Neural progenitor cell (in vitro differentiated cells): Measurements from ENCODE around the gene PPARA. TPM values are rescaled to one million over a fixed set of nuclear protein-coding genes. Genes with fewer than 3 reads are reported as not detected.

Experiments used
- DNase-seq: peaks from one replicate; pipeline ENCODE4 v3.0.0-alpha.2; 2016; ENCODE audit warnings: low spot score
- H2AFZ ChIP-seq: fragments of 200-600 bp; sonication (generic); replicated peaks from 2 replicates; pipeline ENCODE4 v1.6.1; 2016; ENCODE audit warnings: antibody characterized with exemption
- H3F3A ChIP-seq: fragments of 200-600 bp; sonication (generic); 2 replicates; pipeline ENCODE4 v1.6.1; 2016; ENCODE audit warnings: antibody characterized with exemption, low read depth
- H3K27ac ChIP-seq: fragments of 200-600 bp; sonication (generic); 2 replicates; pipeline ENCODE4 v1.5.1; 2016; ENCODE audit warnings: mild to moderate bottlenecking
- H3K27me3 ChIP-seq: fragments of 200-600 bp; sonication (generic); 2 replicates; pipeline ENCODE4 v1.6.1; 2016; ENCODE audit warnings: mild to moderate bottlenecking, moderate library complexity
- H3K36me3 ChIP-seq: fragments of 200-600 bp; sonication (generic); 2 replicates; pipeline ENCODE4 v1.5.1; 2016
- H3K4me1 ChIP-seq: fragments of 200-600 bp; sonication (generic); 2 replicates; pipeline ENCODE4 v1.6.1; 2016; ENCODE audit warnings: mixed run types
- H3K4me2 ChIP-seq: fragments of 200-600 bp; sonication (generic); 2 replicates; pipeline ENCODE4 v1.6.1; 2016
- H3K4me3 ChIP-seq: fragments of 200-600 bp; sonication (generic); 2 replicates; pipeline ENCODE4 v1.5.1; 2016
- H3K79me2 ChIP-seq: fragments of 200-600 bp; sonication (generic); 2 replicates; pipeline ENCODE4 v1.6.1; 2016; ENCODE audit warnings: low read depth
- H3K9ac ChIP-seq: fragments of 200-600 bp; sonication (generic); 2 replicates; pipeline ENCODE4 v1.6.1; 2016
- H3K9me3 ChIP-seq: fragments of 200-600 bp; sonication (generic); 2 replicates; pipeline ENCODE4 v1.5.1; 2016; ENCODE audit warnings: low read depth
- H4K20me1 ChIP-seq: fragments of 200-600 bp; sonication (generic); 2 replicates; pipeline ENCODE4 v1.6.1; 2016; ENCODE audit warnings: low read depth
- H3K27ac Mint-ChIP-seq: 3 replicates; pipeline ENCODE4 v1.8.0; 2021; ENCODE audit warnings: mixed read lengths
- H3K27me3 Mint-ChIP-seq: 2 replicates; pipeline ENCODE4 v1.8.0; 2022; ENCODE audit warnings: low read depth, mild to moderate bottlenecking, inconsistent platforms, moderate library complexity, mixed read lengths; ENCODE audit not compliant: insufficient read depth
- H3K36me3 Mint-ChIP-seq: 3 replicates; pipeline ENCODE4 v1.8.0; 2021; ENCODE audit warnings: mixed read lengths
- H3K4me1 Mint-ChIP-seq: 3 replicates; pipeline ENCODE4 v1.8.0; 2021; ENCODE audit warnings: mixed read lengths
- H3K4me3 Mint-ChIP-seq: 3 replicates; pipeline ENCODE4 v1.8.0; 2021; ENCODE audit warnings: mild to moderate bottlenecking, moderate library complexity, mixed read lengths
- H3K9me3 Mint-ChIP-seq: 3 replicates; pipeline ENCODE4 v1.8.0; 2020; ENCODE audit warnings: mixed read lengths
- EZH2 ChIP-seq: fragments of 200-600 bp; sonication (generic); IDR thresholded peaks from 2 replicates; pipeline ENCODE4 v1.6.1; 2017; ENCODE audit warnings: antibody characterized with exemption, mild to moderate bottlenecking, moderate library complexity
- EZH2phosphoT487 ChIP-seq: fragments of 200-600 bp; sonication (generic); IDR thresholded peaks from 2 replicates; pipeline ENCODE4 v1.6.1; 2017; ENCODE audit warnings: antibody characterized with exemption
- total RNA-seq: library from RNA; depleted of rRNA; stranded (reverse); fragments of >200 nt; gene quantifications from 2 replicates; pipeline ENCODE4 v1.2.3, GENCODE V29; 2015; ENCODE audit warnings: low replicate concordance
- TF ChIP-seq, protein P1 (sequence below): fragments of 200-600 bp; sonication (generic); IDR thresholded peaks from 2 replicates; pipeline ENCODE4 v1.5.1; 2017; ENCODE audit warnings: antibody characterized with exemption, mild to moderate bottlenecking

PPARA gene
- total RNA-seq, 1 donor from 2014 or later, result 5.2 TPM

DNA sequence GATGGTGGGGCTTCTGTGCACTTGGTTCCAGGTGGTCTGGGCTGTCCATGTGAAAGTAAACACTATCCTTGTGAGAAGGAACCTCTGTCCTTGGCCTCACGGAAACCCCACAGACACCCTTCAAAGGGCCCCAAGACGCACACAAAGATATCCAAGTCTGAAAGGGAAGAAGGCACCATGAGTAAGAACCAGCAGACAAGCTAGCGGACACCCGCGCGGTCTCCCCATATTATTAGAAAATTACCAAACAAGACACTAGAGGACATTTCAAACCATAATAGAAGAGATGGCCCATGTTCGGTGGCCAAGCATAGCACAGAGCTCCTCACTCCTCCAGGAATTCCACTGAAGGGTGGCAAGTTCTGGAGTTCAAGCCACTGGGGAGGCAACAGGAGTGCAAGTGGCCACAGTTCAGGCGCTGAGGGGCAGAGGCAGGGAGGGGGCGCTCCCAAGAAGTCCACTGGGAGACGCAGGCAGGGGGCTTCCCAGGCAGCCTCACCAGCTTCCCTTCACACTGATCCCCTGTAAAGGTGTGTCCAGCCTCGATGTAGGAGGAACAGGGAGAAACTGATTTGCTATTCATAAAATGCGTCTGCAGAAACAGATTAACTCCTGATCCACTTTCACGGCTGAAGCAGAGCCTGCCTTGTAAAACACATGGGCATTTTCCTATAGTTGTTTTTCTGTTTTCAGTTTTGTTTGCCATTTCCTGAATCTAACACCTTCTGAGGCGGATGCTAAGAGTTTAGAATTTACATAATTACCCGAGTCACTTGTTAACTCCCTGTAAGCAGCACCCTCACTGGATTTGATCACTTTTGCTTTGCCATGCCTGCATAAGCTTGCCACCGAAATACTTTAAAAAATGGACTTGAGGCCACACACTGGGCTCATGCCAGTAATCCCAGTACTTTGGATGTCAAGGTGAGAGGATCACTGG, 9.1 kb upstream of the PPARA start:
- Mint-ChIP-seq H3K27me3 (peaks cover 22% of the 10 kb centered on the region), H3K4me1 (peaks cover 26% of the 10 kb centered on the region), H3K36me3 (no peaks in the 10 kb centered on the region), H3K9me3 (peaks cover 2% of the 10 kb centered on the region), H3K4me3 (no peak overlapping the region), H3K27ac (peak overlapping the region; percentile 3)
- Histone ChIP-seq H3K79me2 (no peaks in the 10 kb centered on the region), H3K4me2 (no peak overlapping the region), H3K9ac (no peak overlapping the region), H3K9me3 (no peaks in the 10 kb centered on the region), H3F3A (no peaks in the 10 kb centered on the region), H3K4me1 (no peaks in the 10 kb centered on the region), H3K27ac (no peak overlapping the region), H3K27me3 (peaks cover 6% of the 10 kb centered on the region), H3K4me3 (no peak overlapping the region), H2AFZ (no peak overlapping the region), H3K36me3 (no peaks in the 10 kb centered on the region), H4K20me1 (no peaks in the 10 kb centered on the region)
- TF ChIP-seq EZH2phosphoT487 (no peak), EZH2 (no peak)
- TF ChIP-seq, protein P1, sequence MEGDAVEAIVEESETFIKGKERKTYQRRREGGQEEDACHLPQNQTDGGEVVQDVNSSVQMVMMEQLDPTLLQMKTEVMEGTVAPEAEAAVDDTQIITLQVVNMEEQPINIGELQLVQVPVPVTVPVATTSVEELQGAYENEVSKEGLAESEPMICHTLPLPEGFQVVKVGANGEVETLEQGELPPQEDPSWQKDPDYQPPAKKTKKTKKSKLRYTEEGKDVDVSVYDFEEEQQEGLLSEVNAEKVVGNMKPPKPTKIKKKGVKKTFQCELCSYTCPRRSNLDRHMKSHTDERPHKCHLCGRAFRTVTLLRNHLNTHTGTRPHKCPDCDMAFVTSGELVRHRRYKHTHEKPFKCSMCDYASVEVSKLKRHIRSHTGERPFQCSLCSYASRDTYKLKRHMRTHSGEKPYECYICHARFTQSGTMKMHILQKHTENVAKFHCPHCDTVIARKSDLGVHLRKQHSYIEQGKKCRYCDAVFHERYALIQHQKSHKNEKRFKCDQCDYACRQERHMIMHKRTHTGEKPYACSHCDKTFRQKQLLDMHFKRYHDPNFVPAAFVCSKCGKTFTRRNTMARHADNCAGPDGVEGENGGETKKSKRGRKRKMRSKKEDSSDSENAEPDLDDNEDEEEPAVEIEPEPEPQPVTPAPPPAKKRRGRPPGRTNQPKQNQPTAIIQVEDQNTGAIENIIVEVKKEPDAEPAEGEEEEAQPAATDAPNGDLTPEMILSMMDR, result no peak
- no peak for DNase-seq

DNA sequence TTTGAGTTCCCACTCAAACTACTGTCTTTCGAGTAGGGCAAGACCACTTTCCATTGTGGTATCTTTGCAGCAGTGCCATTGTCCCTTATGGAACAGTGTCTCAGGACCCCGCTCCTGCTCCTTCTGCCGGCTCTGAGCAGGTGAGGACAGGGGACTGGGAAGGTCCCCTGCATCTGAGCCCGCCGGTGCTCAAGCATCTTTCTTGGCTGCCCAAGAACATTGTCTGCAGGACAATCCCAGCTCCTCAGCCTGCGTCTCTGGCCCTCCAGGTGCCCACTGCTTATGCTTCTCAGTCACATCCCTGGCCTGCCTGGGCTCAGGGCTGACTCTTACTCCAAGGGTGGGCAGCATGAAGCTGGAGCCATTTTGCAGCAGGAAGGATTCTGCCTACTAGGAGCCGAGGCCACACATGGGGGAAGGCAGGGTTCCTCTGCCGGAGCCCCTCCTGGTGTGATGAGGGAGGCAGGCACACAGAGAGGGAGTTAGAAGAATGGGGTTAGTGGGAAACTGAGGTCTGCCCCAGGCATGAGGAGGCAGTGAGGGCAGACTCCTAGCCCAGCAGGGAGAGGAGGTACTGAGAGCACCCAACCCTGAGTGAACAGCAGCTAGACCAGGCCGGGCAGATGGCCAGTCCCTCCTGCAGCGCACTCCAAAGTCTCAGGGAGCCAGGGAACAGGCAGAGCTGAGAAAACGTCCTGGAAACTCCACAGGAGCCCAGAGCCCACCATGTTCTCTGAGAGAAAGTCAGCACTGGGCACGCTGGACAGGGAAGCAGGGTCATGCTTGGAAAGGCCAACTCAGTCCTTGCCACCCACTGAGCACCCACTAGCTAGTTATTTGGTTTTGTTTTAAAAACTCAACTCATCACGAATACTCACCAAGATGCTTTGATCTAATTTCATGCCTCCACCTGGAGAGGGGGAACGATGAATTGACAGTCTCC, 7.5 kb upstream of the PPARA start:
- H3K4me3 Mint-ChIP-seq, result no peak overlapping the region
- Histone ChIP-seq H4K20me1 (no peaks in the 10 kb centered on the region), H3K27ac (no peak overlapping the region), H3F3A (peaks cover 1% of the 10 kb centered on the region), H3K9me3 (no peaks in the 10 kb centered on the region), H3K4me2 (no peak overlapping the region), H2AFZ (no peak overlapping the region), H3K27me3 (peaks cover 22% of the 10 kb centered on the region), H3K79me2 (no peaks in the 10 kb centered on the region), H3K9ac (no peak overlapping the region), H3K36me3 (no peaks in the 10 kb centered on the region), H3K4me1 (no peaks in the 10 kb centered on the region), H3K4me3 (no peak overlapping the region)
- peaks cover 34% of the 10 kb centered on the region for H3K27me3 Mint-ChIP-seq
- peaks cover 19% of the 10 kb centered on the region for H3K4me1 Mint-ChIP-seq
- no peak overlapping the region for H3K27ac Mint-ChIP-seq
- no peak for TF ChIP-seq EZH2phosphoT487
- no peaks in the 10 kb centered on the region for H3K36me3 Mint-ChIP-seq
- DNase-seq, result no peak
- H3K9me3 Mint-ChIP-seq, result peaks cover 2% of the 10 kb centered on the region

GRCh38 chr22:46143491-46144147, 6.7 kb upstream of the PPARA start:
- peaks cover 2% of the 10 kb centered on the region for H3K9me3 Mint-ChIP-seq
- Histone ChIP-seq H3K9ac (no peak overlapping the region), H3K79me2 (no peaks in the 10 kb centered on the region), H3F3A (peaks cover 9% of the 10 kb centered on the region), H3K4me2 (no peak overlapping the region), H3K36me3 (no peaks in the 10 kb centered on the region), H3K27me3 (peaks cover 30% of the 10 kb centered on the region), H3K27ac (no peak overlapping the region), H2AFZ (no peak overlapping the region), H3K4me1 (no peaks in the 10 kb centered on the region), H3K9me3 (no peaks in the 10 kb centered on the region), H3K4me3 (no peak overlapping the region), H4K20me1 (peaks cover 2% of the 10 kb centered on the region)
- no peak overlapping the region for H3K27ac Mint-ChIP-seq
- TF ChIP-seq, protein P1, result no peak
- TF ChIP-seq EZH2, result no peak
- TF ChIP-seq EZH2phosphoT487, result no peak
- no peak overlapping the region for H3K4me3 Mint-ChIP-seq
- peaks cover 37% of the 10 kb centered on the region for H3K27me3 Mint-ChIP-seq
- peaks cover 15% of the 10 kb centered on the region for H3K4me1 Mint-ChIP-seq
- H3K36me3 Mint-ChIP-seq, result no peaks in the 10 kb centered on the region
- no peak for DNase-seq
